ENCODE data around the gene MAST3.

MAST3 gene

DNA sequence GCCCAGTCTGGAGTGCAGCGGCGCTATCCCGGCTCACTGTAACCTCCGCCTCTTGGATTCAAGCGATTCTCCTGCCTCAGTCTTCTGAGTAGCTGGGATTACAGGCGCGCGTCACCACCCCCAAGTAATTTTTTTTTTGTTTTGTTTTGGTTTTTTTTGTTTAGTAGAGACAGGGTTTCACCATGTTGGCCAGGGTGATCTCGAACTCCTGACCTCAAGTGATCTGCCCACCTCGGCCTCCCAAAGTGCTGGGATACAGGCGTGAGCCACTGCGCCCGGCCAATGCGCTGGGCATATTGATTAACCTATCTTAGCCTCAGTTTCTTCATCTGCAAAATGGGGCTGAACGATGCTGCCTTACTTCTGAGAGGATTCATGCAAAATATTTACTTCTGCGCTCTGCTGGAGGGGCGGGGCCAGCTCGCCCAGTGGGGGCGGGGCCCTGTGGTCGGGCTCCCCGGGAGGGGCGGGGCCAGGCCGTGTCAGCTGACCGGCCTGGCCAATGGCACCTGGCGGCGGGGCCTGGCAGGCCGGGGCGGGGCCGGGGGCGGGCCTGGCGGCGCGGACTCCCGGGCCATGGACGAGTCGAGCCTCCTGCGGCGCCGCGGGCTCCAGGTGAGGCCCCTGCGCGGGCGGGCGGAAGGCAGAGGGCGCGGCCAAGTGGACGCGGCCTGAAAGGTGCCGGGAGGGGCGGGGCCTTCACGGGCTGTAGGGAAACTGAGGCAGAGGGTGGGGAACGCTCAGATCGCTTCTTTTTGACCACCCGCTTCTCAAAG, at the start of gene MAST3:
Gene MAST3, plus strand, starts transcription at position 562 of the 776 bp plus-strand sequence. Its CDS starts 15 bp downstream, at position 577.
- DNase-seq, result peak; percentile 97

- no peak for DNase-seq
These were observed 48.2 kb upstream of the MAST3 start for GRCh38 chr19:18049385-18049784.

DNA sequence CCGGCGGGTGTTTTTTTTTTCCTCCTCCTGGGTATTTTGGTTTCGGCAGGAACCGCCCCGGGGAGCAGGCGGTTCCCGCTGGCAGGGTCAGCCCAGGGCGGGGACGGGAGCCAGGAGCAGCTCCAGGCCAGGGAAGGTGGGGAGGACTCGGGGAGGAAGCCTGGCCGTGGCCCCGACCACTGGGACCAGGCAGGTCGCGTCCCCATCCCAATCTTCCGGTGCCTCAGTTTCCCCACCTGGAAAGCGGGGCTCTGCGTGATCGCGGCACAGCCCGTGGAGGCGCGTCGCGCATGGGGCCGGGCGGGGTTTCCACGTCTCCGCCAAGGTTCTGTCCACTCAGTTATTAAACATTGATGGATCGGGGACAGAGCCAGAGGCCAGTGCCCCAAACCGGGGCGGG, 45.7 kb upstream of the MAST3 start:
- DNase-seq, result no peak

GRCh38 chr19:18053576-18054219, 43.9 kb upstream of the MAST3 start:
- DNase-seq, result no peak

DNA sequence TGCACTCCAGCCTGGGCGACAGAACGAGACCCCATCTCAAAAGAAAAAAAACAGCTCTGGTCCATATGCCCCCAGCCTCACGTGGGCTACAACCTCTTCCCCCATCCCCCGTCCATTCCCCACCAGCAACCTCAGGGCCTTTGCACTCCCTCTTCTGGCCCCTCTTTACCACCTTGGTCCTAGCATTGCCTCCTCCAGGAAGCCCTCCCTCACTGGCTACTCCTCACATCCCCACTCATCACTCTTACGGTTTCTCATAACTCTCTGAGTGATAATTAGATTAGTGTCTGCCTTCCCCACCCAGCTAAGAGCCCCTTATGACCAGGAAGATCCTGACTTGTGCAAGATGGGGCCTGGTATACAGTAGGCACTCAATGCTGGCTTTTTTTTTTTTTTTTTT, 41.6 kb upstream of the MAST3 start:
- no peak for DNase-seq

- no peak for DNase-seq
These were observed 40.0 kb upstream of the MAST3 start for GRCh38 chr19:18057557-18057956.

DNA sequence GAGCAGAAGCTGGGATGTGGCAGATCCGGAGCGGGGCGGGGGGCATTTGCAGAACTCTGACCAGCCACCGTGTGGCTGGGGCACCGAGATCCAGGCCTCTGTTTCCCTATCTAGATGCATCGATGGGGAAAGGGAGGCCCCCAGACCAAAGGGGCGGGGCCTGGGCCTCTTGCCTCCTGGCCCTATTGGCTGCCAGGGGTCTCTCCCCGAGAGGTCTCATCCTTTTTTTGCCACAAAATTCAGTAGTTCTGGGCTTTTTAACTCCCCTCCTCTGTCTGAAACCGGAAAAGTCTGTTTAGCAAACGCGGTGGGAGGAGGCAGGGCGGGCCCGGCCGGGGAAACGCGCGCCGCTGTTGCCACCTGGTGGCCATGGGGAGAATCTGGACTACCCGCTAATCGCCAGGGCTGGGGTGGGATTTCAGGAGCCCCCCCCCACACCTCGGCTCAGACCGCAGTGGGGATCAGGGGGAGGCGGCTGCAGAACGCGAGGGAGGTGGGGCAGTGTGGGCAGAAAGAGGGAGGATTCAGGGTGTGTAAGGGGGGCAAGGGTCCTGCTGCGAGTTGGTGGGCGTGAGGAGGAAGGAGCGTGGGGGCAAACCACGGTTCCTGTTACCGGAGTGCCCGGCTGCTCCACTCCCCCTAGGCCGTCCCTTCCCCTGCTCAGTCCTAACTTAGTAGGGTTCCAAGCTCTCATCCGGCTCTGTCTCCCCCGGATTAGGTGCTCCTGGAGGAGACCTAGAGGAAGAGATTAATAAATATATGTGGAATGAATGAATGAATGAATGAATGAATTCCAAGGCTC, 39.2 kb upstream of the MAST3 start:
- peak; percentile 86 for DNase-seq

DNA sequence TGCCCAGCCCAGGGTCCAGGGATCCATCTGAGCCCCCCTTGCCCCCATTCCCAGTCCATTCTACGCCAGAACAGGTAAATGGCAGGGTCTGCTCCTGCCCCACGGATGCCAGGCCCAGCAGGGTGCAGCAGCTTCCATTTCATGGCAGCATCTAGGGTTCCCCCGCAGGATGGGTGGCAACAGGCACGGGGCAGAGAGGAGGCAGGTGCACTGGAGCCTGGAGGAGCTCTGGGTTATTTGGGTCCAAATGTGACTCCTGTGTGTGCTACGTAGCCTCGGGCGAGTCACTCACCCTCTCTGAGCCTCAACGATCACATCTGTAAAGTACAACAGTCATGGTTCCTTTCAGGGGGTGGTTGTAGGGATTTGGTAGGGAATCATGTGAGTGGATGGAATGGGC, 38.3 kb upstream of the MAST3 start:
- DNase-seq, result no peak

- DNase-seq, result no peak
These were observed 37.7 kb upstream of the MAST3 start for GRCh38 chr19:18059902-18060301.

DNA sequence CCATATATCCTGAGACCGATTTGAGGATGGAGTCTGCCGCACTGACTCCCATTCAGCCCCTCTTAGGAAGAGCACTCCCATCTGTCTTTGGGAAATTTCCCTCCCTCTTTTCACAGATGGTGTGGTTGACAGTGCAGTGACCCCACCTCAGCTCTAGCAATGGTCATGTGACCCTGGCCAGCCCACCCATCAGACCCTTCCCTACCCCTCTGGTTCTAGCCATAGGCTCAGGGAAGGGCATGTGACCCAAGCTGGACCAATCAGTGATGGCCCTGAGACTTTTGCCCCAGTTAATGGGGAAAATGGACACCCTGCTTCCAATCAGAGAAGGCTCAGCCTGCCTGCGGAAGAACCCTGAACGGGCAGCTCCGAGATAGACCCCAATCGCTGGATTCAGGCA, 37.1 kb upstream of the MAST3 start:
- DNase-seq, result no peak

- DNase-seq, result no peak
These were observed 35.5 kb upstream of the MAST3 start for GRCh38 chr19:18062028-18062427.

GRCh38 chr19:18063463-18063862, 34.1 kb upstream of the MAST3 start:
- DNase-seq, result no peak

DNA sequence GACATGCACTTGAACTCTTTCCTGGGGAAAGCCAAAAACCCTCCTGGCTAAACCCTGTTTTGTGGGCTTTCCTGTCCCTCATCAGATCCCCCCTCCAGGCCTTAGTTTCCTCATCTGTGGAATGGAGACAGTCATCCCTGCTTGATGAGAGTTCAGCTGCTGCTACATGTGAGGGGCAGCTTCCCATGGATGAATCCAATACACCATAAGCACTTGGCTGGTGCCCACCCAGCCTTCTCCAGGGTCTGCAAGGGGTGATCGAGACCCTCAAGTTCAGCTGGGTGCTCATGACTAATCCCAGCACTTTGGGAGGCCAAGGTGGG, 32.4 kb upstream of the MAST3 start:
- DNase-seq, result no peak

DNA sequence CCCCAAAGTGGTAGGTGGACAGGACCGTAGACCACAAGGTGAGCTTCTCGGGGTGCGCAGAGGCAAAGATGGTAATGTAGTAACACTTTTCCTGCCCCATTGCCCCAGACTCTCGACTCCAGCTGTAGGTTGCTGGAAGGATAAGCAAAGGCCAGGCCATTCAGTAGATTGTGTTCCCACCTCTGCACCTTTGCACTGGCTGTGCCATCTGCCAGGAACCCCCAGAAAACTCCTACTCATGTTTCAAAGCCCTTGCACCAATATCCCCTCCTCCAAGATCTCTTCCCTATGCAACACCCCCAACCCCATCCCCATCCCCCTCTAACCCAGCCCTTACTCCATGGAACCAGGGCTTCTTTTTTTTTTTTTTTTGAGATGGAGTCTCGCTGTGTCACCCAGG, 29.2 kb upstream of the MAST3 start:
- DNase-seq, result no peak

DNA sequence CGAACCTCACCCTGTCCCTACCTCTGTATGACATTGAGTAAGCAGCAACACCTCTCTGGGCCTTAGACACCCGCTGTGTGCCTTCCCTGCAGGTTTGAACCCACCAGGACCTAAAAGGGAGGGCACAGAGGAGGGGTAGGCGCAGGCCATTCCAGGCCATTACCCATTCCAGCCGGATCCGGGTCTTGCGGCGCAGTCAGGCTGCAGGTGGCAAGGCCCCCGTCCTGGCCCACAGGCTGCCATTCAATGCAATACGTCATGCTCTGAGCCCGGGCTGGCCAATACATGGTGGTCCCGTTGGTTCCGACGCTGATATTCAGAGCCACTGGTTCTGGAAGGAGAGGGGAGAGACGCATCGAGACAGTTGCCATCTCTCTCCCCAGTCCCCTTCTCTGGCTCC, 28.2 kb upstream of the MAST3 start:
- no peak for DNase-seq

DNA sequence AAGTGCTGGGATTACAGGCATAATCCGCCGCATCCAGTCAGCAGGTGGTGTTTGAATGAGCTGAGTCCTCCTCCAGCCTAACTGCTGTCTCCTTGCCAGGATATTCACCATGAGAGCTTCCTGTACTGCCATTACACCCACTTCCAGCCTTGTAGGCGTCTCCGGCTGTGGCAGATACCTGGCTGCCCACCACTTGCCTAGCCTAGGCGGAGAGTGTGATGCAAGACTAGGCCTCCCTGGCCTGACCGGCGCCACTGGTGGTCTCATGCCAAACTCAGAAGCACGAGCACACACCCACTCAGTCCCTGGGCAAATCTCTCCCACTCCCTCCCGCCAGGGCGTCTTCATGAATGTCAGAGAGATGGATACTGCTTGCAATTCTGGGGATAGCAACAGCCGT, 27.4 kb upstream of the MAST3 start:
- no peak for DNase-seq

DNA sequence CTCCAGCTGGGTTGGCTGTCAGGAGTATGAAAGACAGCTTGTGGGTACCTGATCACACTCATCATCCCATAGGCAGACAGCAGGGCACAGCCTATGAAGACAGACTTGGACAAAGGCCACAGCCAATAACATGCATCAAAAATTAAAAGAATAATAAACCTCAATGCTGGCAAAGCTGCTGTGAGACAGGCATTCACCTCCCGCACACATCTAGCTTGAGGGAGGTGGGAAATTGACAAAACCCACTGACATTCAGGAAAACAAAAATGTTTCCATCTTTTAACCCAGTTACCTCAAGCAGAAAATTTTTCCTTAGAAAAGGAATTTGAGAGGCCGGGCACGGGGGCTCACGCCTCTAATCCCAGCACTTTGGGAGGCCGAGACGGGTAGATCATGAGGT, 25.2 kb upstream of the MAST3 start:
- no peak for DNase-seq

GRCh38 chr19:18073197-18073596, 24.4 kb upstream of the MAST3 start:
- no peak for DNase-seq

DNA sequence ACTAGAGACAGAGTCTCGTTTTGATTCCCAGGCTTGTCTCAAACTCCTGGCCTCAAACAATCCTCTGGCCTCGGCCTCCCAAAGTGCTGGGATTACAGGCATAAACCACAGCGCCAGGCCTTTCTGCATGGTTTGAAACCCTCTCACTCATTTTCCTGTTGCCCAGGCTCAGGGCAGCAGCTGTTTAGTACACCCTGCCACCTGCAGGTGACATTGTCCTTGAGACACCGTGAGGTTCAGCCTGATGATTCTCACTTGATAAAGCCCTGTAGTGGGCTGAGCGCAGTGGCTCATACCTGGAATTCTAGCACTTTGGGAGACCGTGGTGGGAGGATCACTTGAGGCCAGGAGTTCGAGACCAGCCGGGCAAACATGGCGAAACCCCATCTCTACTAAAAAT, 23.4 kb upstream of the MAST3 start:
- DNase-seq, result no peak

DNA sequence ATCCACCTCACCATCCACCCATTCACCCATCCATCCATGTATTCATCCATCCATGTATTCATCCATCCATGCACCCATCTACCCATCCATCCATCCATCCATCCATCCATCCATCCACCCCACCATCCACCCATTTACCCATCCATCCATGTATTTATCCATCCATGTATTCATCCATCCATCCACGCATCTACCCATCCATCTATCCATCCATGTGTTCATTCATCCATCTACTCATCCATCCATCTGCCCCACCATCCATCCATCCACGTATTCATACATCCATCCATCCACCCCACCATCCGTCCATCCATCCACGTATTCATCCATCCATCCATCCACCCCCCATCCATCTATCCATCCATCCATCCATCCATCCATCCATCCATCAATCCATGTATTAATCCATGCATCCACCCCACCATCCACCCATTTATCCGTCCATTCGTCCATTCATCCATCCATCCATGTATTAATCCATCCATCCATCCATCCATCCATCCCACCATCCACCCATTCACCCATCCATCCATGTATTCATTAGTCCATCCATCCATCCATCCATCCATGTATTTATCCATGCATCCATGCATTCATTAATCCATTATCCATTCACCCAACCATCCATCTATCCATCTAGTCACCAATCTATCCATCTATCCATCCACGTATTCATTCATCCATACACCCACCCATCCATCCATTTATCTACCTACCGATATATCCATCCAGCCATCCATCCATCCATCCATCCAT, 13.5 kb upstream of the MAST3 start:
- no peak for DNase-seq

DNA sequence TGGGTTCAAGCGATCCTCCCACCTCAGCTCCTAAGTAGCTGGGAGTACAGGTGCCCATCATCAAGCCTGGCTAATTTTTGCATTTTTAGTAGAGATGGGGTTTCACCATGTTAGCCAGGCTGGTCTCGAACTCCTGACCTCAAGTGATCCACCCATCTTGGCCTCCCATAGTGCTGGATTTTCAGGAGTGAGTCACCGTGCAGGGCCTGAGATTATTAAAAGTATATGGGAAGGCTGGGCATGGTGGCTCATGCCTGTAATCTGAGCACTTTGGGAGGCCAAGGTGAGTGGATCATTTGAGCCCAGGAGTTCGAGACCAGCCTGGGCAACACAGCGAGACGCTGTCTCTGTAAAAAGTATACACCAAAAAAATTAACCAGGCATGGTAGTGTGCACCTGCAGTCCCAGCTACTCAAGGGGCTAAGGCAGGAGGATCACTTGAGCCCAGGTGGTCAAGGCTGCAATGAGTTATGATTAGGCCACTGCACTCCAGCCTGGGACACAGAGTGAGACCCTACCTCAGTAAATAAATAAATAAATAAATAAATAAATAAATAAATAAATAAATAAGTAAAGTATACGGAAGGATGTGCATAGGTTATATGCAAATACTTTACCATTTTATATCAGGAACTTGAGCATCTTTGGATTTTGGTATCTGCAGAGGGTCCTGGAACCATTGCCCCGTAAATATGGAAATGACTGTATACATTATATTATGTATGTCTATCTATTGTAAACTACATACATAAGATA, 11.7 kb upstream of the MAST3 start:
- DNase-seq, result no peak

- peak; percentile 56 for DNase-seq
These were observed 10.9 kb upstream of the MAST3 start, which contains the start of gene IL12RB1 for GRCh38 chr19:18086590-18087138. IL12RB1 (minus strand) TSS chr19:18086934; CDS start chr19:18086823, 111 bp downstream.
